GM19468 (cell line): ENCODE results near the gene MTHFS.

Experiments used
- ATAC-seq: cut with Tn5 transposase; IDR thresholded peaks from one replicate; pipeline ENCODE4 v1.9.1; 2021; ENCODE audit warnings: mild to moderate bottlenecking, moderate library complexity, moderate number of reproducible peaks; ENCODE audit not compliant: unreplicated experiment; ENCODE audit errors: extremely low read depth

Gene MTHFS

DNA sequence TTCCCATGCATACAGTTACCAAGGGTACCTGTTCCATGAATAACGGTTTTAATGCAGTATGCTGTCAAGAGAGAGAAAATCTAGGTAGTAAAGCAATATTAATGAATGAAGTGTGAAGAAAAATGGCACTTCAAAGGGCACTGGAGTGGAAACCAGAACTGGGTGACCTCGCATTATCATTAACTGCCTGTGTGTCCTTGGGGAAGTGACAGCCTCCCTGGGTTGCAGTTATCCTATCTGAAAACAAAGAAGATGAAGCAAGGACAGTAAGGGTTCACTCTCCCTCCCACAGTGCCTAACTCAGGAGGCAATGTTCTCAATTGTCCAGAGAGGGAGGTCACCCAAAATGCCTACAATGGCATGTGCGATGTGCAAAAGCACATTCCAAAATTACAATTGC, 15.1 kb downstream of the MTHFS start:
- no peak for ATAC-seq

- ATAC-seq, result no peak
Measured at GRCh38 chr15:79881254-79881653, 15.6 kb downstream of the MTHFS start.

- ATAC-seq, result no peak
Measured at GRCh38 chr15:79878078-79878705, 18.6 kb downstream of the MTHFS start.

DNA sequence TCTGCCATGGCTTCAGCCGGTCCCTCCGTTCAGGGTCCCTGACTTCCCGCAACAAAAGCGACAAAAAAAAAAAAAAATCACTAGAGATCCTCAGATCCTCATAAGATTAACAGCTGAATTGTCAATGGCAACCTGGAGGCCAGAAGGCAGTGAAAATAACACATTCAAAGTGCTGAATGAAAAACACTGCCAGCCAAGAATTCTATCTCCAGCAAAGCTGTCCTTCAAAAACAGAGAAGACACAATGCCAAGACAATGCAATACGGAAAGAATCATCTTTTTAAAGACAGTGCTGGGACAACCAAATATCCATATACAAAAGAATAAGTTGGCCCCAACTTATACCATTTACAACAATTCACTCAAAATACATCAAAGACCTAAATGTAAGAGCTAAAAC, 21.6 kb downstream of the MTHFS start:
- no peak for ATAC-seq

DNA sequence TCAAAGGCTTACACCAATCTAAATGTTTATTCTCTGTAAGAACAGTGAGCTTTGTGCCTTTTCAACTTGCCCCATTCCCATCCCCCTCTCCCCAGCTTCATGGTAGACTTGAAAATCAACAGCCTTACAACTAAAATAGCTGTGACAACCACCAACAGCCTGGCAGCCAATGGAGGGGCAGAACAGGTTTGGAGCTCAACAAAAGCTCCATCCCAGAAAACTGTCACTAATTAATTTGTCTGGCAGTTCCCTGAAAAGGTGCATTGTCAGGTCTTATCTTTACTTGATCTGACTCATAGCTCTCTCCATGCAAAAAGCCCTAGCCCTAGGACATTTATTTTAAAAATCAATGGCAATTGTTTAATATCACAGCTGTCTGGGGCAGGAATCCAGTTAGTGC, 22.6 kb downstream of the MTHFS start:
- no peak for ATAC-seq

- no peak for ATAC-seq
Measured at GRCh38 chr15:79872358-79873017, 24.3 kb downstream of the MTHFS start.

DNA sequence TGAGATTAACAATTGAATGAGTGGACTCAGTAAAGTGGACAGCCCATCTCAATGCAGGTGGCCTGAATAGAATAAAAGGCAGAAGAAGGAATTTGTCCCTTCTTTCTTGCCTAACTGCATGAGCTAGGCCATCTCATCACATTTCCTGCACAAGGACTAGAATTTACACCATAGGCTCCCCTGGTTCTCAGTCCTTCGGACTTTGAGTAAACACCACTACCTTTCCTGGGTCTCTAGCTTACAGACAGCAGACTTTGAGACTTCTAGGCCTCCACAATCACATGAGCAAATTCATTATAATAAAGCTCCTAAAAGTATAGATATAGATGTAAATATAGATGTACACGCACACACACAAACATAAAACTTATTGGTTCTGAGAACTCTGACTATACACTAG, 28.3 kb downstream of the MTHFS start:
- ATAC-seq, result no peak

- no peak for ATAC-seq
Measured at GRCh38 chr15:79863886-79864285, 32.9 kb downstream of the MTHFS start.

DNA sequence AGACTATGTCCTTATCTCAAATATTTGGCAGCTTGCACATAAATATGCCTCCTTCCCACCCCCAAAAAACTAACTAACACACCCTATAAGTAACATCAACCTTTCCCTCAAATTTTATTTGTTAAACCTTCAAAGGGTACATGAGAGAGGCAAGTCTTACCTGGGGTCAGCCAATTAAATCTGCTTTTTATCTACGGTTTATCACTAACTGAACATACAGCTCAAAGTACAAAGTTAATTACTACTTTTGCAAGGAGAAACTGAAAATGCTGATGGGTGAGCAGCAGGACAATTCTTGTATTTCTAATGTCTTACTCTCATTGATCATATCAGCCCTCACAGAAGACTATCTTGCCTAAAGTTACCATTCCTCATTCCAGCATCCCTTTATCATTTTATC, 34.6 kb downstream of the MTHFS start:
- ATAC-seq, result no peak

DNA sequence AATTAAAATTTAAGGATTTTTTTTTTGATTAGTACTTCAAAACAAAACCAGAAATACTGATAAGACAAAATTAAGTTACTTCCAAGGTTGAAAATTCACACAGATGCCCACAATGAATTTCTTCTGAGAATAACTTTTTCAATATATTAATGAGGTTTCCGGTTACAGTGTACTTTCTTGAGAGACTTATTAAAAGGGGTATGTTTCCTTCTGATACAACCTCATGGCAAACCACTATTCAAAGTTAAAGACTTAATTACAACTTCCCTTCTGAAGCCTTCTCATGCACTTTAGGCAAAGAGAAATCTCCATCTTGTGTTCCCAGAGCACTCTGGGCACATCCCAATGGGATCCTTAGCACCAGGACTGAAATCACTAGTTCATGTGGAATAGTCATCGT, 36.2 kb downstream of the MTHFS start:
- ATAC-seq, result no peak

GRCh38 chr15:79858469-79858868, 38.3 kb downstream of the MTHFS start:
- no peak for ATAC-seq

DNA sequence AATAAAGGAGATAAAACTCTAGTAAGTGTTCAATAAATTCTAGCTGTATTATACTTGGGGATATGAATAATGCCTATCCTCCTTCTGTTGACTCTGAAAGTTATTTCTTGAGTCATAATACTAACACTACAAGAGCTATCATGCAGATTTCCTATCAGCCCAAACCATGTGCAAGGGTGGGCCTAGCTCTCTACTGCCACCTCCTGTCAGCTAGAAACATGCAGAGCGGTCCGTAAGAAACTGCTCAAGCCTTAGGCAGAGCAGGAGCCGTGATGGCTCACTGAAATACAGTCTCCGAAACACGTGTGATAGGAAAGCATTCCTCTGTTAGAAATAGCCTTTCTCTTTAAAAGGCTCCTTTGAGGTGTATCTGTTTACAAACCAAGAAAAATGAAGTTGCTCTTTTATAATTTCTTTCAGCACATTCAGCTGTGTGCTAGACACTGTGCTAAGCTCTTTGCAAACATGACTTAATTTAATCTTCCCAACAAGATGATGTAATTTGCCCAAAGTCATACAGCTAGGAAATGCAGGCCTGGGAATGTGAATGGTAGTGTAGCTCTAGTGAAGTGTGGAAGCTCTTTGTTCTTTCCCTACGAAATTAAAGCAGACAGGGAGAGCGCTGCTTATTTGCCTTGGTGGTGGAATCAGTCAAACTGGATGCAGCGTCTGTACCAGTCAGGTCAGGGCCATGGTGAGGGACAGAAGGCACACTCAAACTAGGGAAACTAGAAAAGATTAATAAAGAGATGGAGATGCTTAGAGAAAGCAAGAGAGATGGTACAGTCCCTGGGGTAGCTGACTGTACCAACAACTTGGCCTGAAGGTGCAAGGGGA, 43.1 kb downstream of the MTHFS start:
- ATAC-seq, result peak; percentile 78

DNA sequence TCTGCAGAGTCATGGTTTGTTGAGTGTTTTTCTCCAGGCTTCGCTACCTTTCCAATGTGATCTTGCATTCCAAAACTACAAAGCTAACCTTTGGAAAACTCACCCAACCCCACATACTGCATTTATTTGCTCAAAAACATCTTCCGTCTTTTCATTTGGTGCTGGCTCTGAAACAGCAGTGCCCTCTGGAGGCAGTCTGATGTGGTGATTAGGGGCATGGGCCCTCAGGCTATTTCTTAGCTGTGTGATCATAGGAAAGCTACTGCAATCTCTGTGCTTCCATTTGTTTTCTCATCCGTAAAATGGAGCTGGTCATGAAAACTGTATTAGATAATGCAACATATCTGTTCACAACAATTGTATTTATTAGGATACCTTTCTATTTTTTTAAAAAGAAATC, 47.0 kb downstream of the MTHFS start:
- no peak for ATAC-seq

DNA sequence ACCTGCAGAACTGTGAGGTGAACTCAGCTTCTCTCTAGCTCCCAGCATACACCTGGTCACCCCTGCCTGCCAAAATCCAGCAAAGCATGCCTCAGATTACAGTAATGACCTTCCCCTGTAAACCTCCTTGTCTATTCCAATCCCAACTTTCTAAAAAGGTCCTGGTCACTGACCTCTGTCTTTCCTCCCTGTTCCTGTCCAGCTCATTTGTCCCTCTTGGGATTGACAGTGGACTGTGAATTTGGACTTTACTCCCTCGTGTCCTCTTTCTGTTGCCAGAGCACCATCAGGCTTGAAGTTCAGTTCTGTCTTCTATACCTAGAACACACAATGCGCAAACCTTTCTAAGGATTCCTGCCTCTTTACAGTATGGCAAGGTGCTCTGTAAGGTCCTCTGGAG, 50.3 kb downstream of the MTHFS start:
- ATAC-seq, result no peak

DNA sequence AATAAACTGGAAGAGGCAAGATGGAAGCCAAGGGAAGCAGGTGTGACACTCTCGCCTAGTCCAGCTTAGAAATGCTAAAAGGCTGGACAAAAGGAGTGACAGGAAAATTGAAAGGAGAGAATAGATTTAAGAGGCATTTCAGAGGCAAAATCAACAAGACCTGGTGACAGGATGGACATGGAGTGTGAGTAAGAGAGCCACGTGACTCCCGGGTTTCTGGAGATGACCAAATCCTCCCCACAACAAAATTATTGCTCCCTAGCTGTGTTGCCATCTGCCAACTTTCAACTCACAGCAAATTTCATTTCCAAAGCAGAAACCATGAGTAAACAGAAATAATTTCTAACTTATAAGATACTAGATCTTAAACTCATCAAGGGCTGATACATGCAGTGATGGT, 52.6 kb downstream of the MTHFS start:
- no peak for ATAC-seq

DNA sequence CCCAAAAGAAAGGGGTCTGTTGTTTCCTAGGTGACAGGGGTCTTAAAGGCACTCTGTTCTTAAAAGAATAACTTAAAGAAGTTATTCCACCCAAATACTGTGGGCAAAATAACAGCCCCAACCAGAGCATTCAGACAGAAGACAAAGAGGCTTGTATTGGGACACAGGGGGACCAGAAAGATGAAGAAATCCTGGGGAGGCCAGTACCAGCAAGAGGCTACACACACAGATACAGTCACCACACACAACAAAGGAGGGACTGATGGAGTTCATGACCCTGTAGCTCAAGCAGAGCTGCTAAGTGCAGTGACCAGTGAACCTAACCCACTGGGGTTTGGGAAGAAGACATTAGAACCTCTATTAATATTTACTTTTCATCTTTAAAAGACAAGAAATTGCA, 59.0 kb downstream of the MTHFS start:
- no peak for ATAC-seq

GRCh38 chr15:79834495-79834894, 62.3 kb downstream of the MTHFS start:
- ATAC-seq, result no peak

GRCh38 chr15:79832367-79833120, 64.3 kb downstream of the MTHFS start:
- ATAC-seq, result no peak

DNA sequence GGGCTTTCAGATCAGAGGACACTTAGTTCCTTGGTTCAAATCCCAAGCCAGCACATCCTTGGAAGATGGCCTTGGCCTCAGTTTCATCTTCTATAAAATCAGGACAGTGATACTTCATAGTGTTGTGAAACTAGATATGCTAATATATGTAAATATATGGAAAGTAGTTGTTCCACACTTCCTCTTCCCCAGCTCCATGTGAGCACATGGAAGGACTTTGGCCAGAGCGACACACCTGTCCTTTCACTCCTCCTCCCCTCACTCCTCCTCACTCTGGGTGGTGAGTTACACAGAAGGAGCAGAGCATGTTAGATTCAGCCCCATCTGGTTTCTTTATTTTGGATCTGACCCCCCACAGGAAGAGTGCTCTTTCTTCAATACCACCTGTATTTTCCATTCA, 65.2 kb downstream of the MTHFS start:
- no peak for ATAC-seq

- ATAC-seq, result no peak
Measured at GRCh38 chr15:79829950-79830349, 66.9 kb downstream of the MTHFS start.

DNA sequence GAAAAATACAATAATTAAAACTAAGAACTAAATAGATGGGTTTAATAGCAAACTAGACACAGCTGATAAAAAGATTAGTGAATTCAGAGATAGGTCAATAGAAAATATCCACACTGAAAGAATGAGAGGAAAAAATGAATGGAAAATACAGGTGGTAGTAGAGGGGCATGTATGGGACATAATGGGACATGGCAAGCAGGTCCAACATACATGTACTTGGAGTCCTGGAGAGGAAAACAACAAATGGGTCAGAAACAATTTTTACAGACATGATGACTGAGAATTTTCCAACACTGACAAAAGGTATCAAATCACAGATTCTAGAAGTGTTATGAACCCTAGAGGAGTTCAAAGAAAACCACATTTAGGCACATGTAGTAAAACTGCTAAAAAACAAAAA, 68.4 kb downstream of the MTHFS start:
- ATAC-seq, result no peak
